Neural progenitor cell (in vitro differentiated cells): ENCODE data around the gene PGLYRP3. TPM values are rescaled to one million over a fixed set of nuclear protein-coding genes. Genes with fewer than 3 reads are reported as not detected.
A peak's percentile ranks its signal among the peaks of the same experiment; 100 is the strongest.

ENCODE experiments used
- DNase-seq: peaks from one replicate; pipeline ENCODE4 v3.0.0-alpha.2; 2016; ENCODE audit warnings: low spot score
- H2AFZ ChIP-seq: fragments of 200-600 bp; sonication (generic); replicated peaks from 2 replicates; pipeline ENCODE4 v1.6.1; 2016; ENCODE audit warnings: antibody characterized with exemption
- H3F3A ChIP-seq: fragments of 200-600 bp; sonication (generic); 2 replicates; pipeline ENCODE4 v1.6.1; 2016; ENCODE audit warnings: antibody characterized with exemption, low read depth
- H3K27ac ChIP-seq: fragments of 200-600 bp; sonication (generic); 2 replicates; pipeline ENCODE4 v1.5.1; 2016; ENCODE audit warnings: mild to moderate bottlenecking
- H3K27me3 ChIP-seq: fragments of 200-600 bp; sonication (generic); 2 replicates; pipeline ENCODE4 v1.6.1; 2016; ENCODE audit warnings: mild to moderate bottlenecking, moderate library complexity
- H3K36me3 ChIP-seq: fragments of 200-600 bp; sonication (generic); 2 replicates; pipeline ENCODE4 v1.5.1; 2016
- H3K4me1 ChIP-seq: fragments of 200-600 bp; sonication (generic); 2 replicates; pipeline ENCODE4 v1.6.1; 2016; ENCODE audit warnings: mixed run types
- H3K4me2 ChIP-seq: fragments of 200-600 bp; sonication (generic); 2 replicates; pipeline ENCODE4 v1.6.1; 2016
- H3K4me3 ChIP-seq: fragments of 200-600 bp; sonication (generic); 2 replicates; pipeline ENCODE4 v1.5.1; 2016
- H3K79me2 ChIP-seq: fragments of 200-600 bp; sonication (generic); 2 replicates; pipeline ENCODE4 v1.6.1; 2016; ENCODE audit warnings: low read depth
- H3K9ac ChIP-seq: fragments of 200-600 bp; sonication (generic); 2 replicates; pipeline ENCODE4 v1.6.1; 2016
- H3K9me3 ChIP-seq: fragments of 200-600 bp; sonication (generic); 2 replicates; pipeline ENCODE4 v1.5.1; 2016; ENCODE audit warnings: low read depth
- H4K20me1 ChIP-seq: fragments of 200-600 bp; sonication (generic); 2 replicates; pipeline ENCODE4 v1.6.1; 2016; ENCODE audit warnings: low read depth
- H3K27ac Mint-ChIP-seq: 3 replicates; pipeline ENCODE4 v1.8.0; 2021; ENCODE audit warnings: mixed read lengths
- H3K27me3 Mint-ChIP-seq: 2 replicates; pipeline ENCODE4 v1.8.0; 2022; ENCODE audit warnings: low read depth, mild to moderate bottlenecking, inconsistent platforms, moderate library complexity, mixed read lengths; ENCODE audit not compliant: insufficient read depth
- H3K36me3 Mint-ChIP-seq: 3 replicates; pipeline ENCODE4 v1.8.0; 2021; ENCODE audit warnings: mixed read lengths
- H3K4me1 Mint-ChIP-seq: 3 replicates; pipeline ENCODE4 v1.8.0; 2021; ENCODE audit warnings: mixed read lengths
- H3K4me3 Mint-ChIP-seq: 3 replicates; pipeline ENCODE4 v1.8.0; 2021; ENCODE audit warnings: mild to moderate bottlenecking, moderate library complexity, mixed read lengths
- H3K9me3 Mint-ChIP-seq: 3 replicates; pipeline ENCODE4 v1.8.0; 2020; ENCODE audit warnings: mixed read lengths
- CTCF ChIP-seq: fragments of 200-600 bp; sonication (generic); IDR thresholded peaks from 2 replicates; pipeline ENCODE4 v1.5.1; 2017; ENCODE audit warnings: antibody characterized with exemption, mild to moderate bottlenecking
- EZH2 ChIP-seq: fragments of 200-600 bp; sonication (generic); IDR thresholded peaks from 2 replicates; pipeline ENCODE4 v1.6.1; 2017; ENCODE audit warnings: antibody characterized with exemption, mild to moderate bottlenecking, moderate library complexity
- EZH2phosphoT487 ChIP-seq: fragments of 200-600 bp; sonication (generic); IDR thresholded peaks from 2 replicates; pipeline ENCODE4 v1.6.1; 2017; ENCODE audit warnings: antibody characterized with exemption
- total RNA-seq: library from RNA; depleted of rRNA; stranded (reverse); fragments of >200 nt; gene quantifications from 2 replicates; pipeline ENCODE4 v1.2.3, GENCODE V29; 2015; ENCODE audit warnings: low replicate concordance

PGLYRP3 gene
- total RNA-seq, 1 donor from 2014 or later: not detected

GRCh38 chr1:153356392-153357075 is 43.8 kb upstream of the PGLYRP3 start:
- Mint-ChIP-seq H3K9me3 (no peaks in the 10 kb centered on the region), H3K4me3 (no peak overlapping the region), H3K27ac (no peak overlapping the region), H3K36me3 (no peaks in the 10 kb centered on the region), H3K27me3 (peaks cover 5% of the 10 kb centered on the region), H3K4me1 (no peaks in the 10 kb centered on the region)
- no peak overlapping the region for H3K4me3 ChIP-seq
- no peaks in the 10 kb centered on the region for H3K4me1 ChIP-seq
- H3K27ac ChIP-seq: no peak overlapping the region
- H3F3A ChIP-seq: no peaks in the 10 kb centered on the region
- H2AFZ ChIP-seq: no peak overlapping the region
- H3K79me2 ChIP-seq: no peaks in the 10 kb centered on the region
- H3K9me3 ChIP-seq: no peaks in the 10 kb centered on the region
- TF ChIP-seq EZH2phosphoT487 (no peak), CTCF (no peak), EZH2 (no peak)
- H3K36me3 ChIP-seq: no peaks in the 10 kb centered on the region
- H3K9ac ChIP-seq: no peak overlapping the region
- no peak overlapping the region for H3K4me2 ChIP-seq
- peaks cover 4% of the 10 kb centered on the region for H3K27me3 ChIP-seq
- H4K20me1 ChIP-seq: no peaks in the 10 kb centered on the region
- DNase-seq: no peak

- H3F3A ChIP-seq: no peaks in the 10 kb centered on the region
- DNase-seq: peak; percentile 59
- no peaks in the 10 kb centered on the region for H3K4me1 ChIP-seq
- H3K4me3 ChIP-seq: no peak overlapping the region
- no peak overlapping the region for H3K27ac Mint-ChIP-seq
- peaks cover 14% of the 10 kb centered on the region for H3K27me3 ChIP-seq
- no peak overlapping the region for H2AFZ ChIP-seq
- H4K20me1 ChIP-seq: no peaks in the 10 kb centered on the region
- TF ChIP-seq CTCF (peak; percentile 52), EZH2phosphoT487 (no peak)
- H3K9me3 Mint-ChIP-seq: no peaks in the 10 kb centered on the region
- H3K27me3 Mint-ChIP-seq: peaks cover 8% of the 10 kb centered on the region
- no peaks in the 10 kb centered on the region for H3K36me3 Mint-ChIP-seq
- H3K9ac ChIP-seq: no peak overlapping the region
- no peak overlapping the region for H3K4me3 Mint-ChIP-seq
- H3K79me2 ChIP-seq: no peaks in the 10 kb centered on the region
- H3K36me3 ChIP-seq: no peaks in the 10 kb centered on the region
- H3K4me1 Mint-ChIP-seq: no peaks in the 10 kb centered on the region
- no peak overlapping the region for H3K4me2 ChIP-seq
- no peak overlapping the region for H3K27ac ChIP-seq
- no peaks in the 10 kb centered on the region for H3K9me3 ChIP-seq
Measured at GRCh38 chr1:153355445-153356071, 42.8 kb upstream of the PGLYRP3 start.

GRCh38 chr1:153354515-153355193 is 41.9 kb upstream of the PGLYRP3 start:
- no peaks in the 10 kb centered on the region for H3K36me3 Mint-ChIP-seq
- Histone ChIP-seq H3K27me3 (peaks cover 19% of the 10 kb centered on the region), H3K9me3 (no peaks in the 10 kb centered on the region), H3K9ac (no peak overlapping the region), H3F3A (no peaks in the 10 kb centered on the region), H4K20me1 (no peaks in the 10 kb centered on the region), H3K36me3 (no peaks in the 10 kb centered on the region), H3K4me2 (no peak overlapping the region), H2AFZ (no peak overlapping the region), H3K79me2 (no peaks in the 10 kb centered on the region), H3K4me3 (no peak overlapping the region), H3K27ac (no peak overlapping the region), H3K4me1 (no peaks in the 10 kb centered on the region)
- H3K4me3 Mint-ChIP-seq: no peak overlapping the region
- no peak for TF ChIP-seq CTCF
- TF ChIP-seq EZH2phosphoT487: no peak
- TF ChIP-seq EZH2: no peak
- peaks cover 11% of the 10 kb centered on the region for H3K27me3 Mint-ChIP-seq
- H3K27ac Mint-ChIP-seq: no peak overlapping the region
- H3K4me1 Mint-ChIP-seq: no peaks in the 10 kb centered on the region
- no peaks in the 10 kb centered on the region for H3K9me3 Mint-ChIP-seq
- no peak for DNase-seq
